OCI-LY1 (cell line): ENCODE measurements around the gene TNFSF13.

Experiments
- H2AFZ ChIP-seq: fragments of 200-600 bp; sonication (generic), shearing (Covaris generic); 2 replicates; pipeline ENCODE4 v1.6.0; 2014; ENCODE audit warnings: antibody characterized with exemption, mild to moderate bottlenecking, low read length
- H3F3A ChIP-seq: fragments of 200-600 bp; sonication (generic), shearing (Covaris generic); 2 replicates; pipeline ENCODE4 v1.6.0; 2014; ENCODE audit warnings: mild to moderate bottlenecking, antibody characterized with exemption, low read length, moderate library complexity; ENCODE audit not compliant: insufficient read depth
- H3K27ac ChIP-seq: fragments of 200-600 bp; sonication (generic); 2 replicates; pipeline ENCODE4 v1.5.1; 2014; ENCODE audit warnings: low read length, mixed run types, mild to moderate bottlenecking, low read depth; ENCODE audit not compliant: poor library complexity, severe bottlenecking
- H3K27me3 ChIP-seq: fragments of 200-600 bp; sonication (generic); 2 replicates; pipeline ENCODE4 v1.6.0; 2014; ENCODE audit warnings: antibody characterized with exemption, mild to moderate bottlenecking, low read length, moderate library complexity; ENCODE audit not compliant: insufficient read depth
- H3K36me3 ChIP-seq: fragments of 200-600 bp; sonication (generic); 2 replicates; pipeline ENCODE4 v1.6.1; 2014; ENCODE audit warnings: mild to moderate bottlenecking, antibody characterized with exemption, low read length, moderate library complexity, mixed read lengths; ENCODE audit not compliant: insufficient read depth
- H3K4me1 ChIP-seq: fragments of 200-600 bp; sonication (generic); 2 replicates; pipeline ENCODE4 v1.5.1; 2014; ENCODE audit warnings: mild to moderate bottlenecking, low read length, moderate library complexity; ENCODE audit not compliant: insufficient read depth, severe bottlenecking
- H3K4me2 ChIP-seq: fragments of 200-600 bp; sonication (generic), shearing (Covaris generic); 2 replicates; pipeline ENCODE4 v1.6.1; 2014; ENCODE audit warnings: low read length
- H3K4me3 ChIP-seq: fragments of 200-600 bp; sonication (generic); 2 replicates; pipeline ENCODE4 v1.5.1; 2014; ENCODE audit warnings: low read length, low read depth, mild to moderate bottlenecking, mixed read lengths; ENCODE audit not compliant: poor library complexity, severe bottlenecking
- H3K79me2 ChIP-seq: fragments of 200-600 bp; shearing (Covaris generic); 2 replicates; pipeline ENCODE4 v1.6.1; 2016; ENCODE audit warnings: mixed run types, low read length, mixed read lengths; ENCODE audit not compliant: insufficient read depth
- H3K9ac ChIP-seq: fragments of 200-600 bp; sonication (generic), shearing (Covaris generic); 2 replicates; pipeline ENCODE4 v1.6.1; 2014; ENCODE audit warnings: mild to moderate bottlenecking, low read length, mixed read lengths
- H3K9me2 ChIP-seq: fragments of 200-600 bp; sonication (generic), shearing (Covaris generic); 2 replicates; pipeline ENCODE4 v1.6.1; 2014; ENCODE audit warnings: low read depth, mild to moderate bottlenecking, low read length, mixed read lengths
- H3K9me3 ChIP-seq: fragments of 200-600 bp; shearing (Covaris generic); 2 replicates; pipeline ENCODE4 v1.6.1; 2014; ENCODE audit warnings: low read length, mixed read lengths
- H4K20me1 ChIP-seq: fragments of 200-600 bp; sonication (generic), shearing (Covaris generic); 2 replicates; pipeline ENCODE4 v1.6.0; 2016; ENCODE audit warnings: mild to moderate bottlenecking, low read length; ENCODE audit not compliant: insufficient read depth
- CTCF ChIP-seq: fragments of 200-600 bp; sonication (generic), shearing (Covaris generic); IDR thresholded peaks from 2 replicates; pipeline ENCODE4 v1.5.1; 2017; ENCODE audit warnings: mild to moderate bottlenecking, antibody characterized with exemption, low read length, moderate library complexity, mixed read lengths
- EZH2 ChIP-seq: fragments of 200-600 bp; sonication (generic), shearing (Covaris generic); IDR thresholded peaks from 2 replicates; pipeline ENCODE4 v1.8.0; 2017; ENCODE audit warnings: borderline replicate concordance, mixed run types, mild to moderate bottlenecking, antibody characterized with exemption, low read length, moderate library complexity, mixed read lengths

TNFSF13 gene

GRCh38 chr17:7511108-7511507 lies 47.4 kb upstream of the TNFSF13 start:
- Histone ChIP-seq H3K79me2 (no peaks in the 10 kb centered on the region), H3F3A (no peaks in the 10 kb centered on the region), H3K4me2 (no peak overlapping the region), H3K4me1 (no peaks in the 10 kb centered on the region), H3K27ac (no peak overlapping the region), H2AFZ (no peak overlapping the region), H3K9me2 (no peaks in the 10 kb centered on the region), H3K4me3 (no peak overlapping the region), H3K36me3 (peaks cover 77% of the 10 kb centered on the region), H3K27me3 (no peaks in the 10 kb centered on the region), H4K20me1 (no peaks in the 10 kb centered on the region), H3K9me3 (no peaks in the 10 kb centered on the region), H3K9ac (no peak overlapping the region)
- TF ChIP-seq EZH2 (no peak), CTCF (no peak)

GRCh38 chr17:7512105-7512504 lies 46.4 kb upstream of the TNFSF13 start:
- H3F3A ChIP-seq = no peaks in the 10 kb centered on the region
- no peaks in the 10 kb centered on the region for H3K4me1 ChIP-seq
- no peaks in the 10 kb centered on the region for H3K79me2 ChIP-seq
- peaks cover 67% of the 10 kb centered on the region for H3K36me3 ChIP-seq
- no peaks in the 10 kb centered on the region for H3K27me3 ChIP-seq
- H3K9ac ChIP-seq = no peak overlapping the region
- no peak for TF ChIP-seq CTCF
- TF ChIP-seq EZH2 = no peak
- H2AFZ ChIP-seq = no peak overlapping the region
- H3K27ac ChIP-seq = no peak overlapping the region
- no peak overlapping the region for H3K4me3 ChIP-seq
- H3K9me3 ChIP-seq = no peaks in the 10 kb centered on the region
- no peak overlapping the region for H3K4me2 ChIP-seq
- H3K9me2 ChIP-seq = no peaks in the 10 kb centered on the region
- no peaks in the 10 kb centered on the region for H4K20me1 ChIP-seq

GRCh38 chr17:7512824-7513540 lies 45.6 kb upstream of the TNFSF13 start:
- Histone ChIP-seq H3K9ac (no peak overlapping the region), H2AFZ (no peak overlapping the region), H3K36me3 (peaks cover 59% of the 10 kb centered on the region), H3F3A (no peaks in the 10 kb centered on the region), H3K9me3 (no peaks in the 10 kb centered on the region), H4K20me1 (no peaks in the 10 kb centered on the region), H3K4me3 (no peak overlapping the region), H3K27ac (no peak overlapping the region), H3K79me2 (no peaks in the 10 kb centered on the region), H3K9me2 (no peaks in the 10 kb centered on the region), H3K4me1 (no peaks in the 10 kb centered on the region), H3K27me3 (no peaks in the 10 kb centered on the region), H3K4me2 (no peak overlapping the region)
- no peak for TF ChIP-seq EZH2
- no peak for TF ChIP-seq CTCF
